CD14-positive monocyte (primary cell): ENCODE measurements around the gene TTC38. TPM values are rescaled to one million over a fixed set of nuclear protein-coding genes. Genes with fewer than 3 reads are reported as not detected.

ENCODE experiments used
- DNase-seq, 3 donors: peaks; one replicate each; pipeline ENCODE4 v3.0.0-alpha.2; 2011 to 2022
- H2AFZ ChIP-seq: 2 replicates; pipeline ENCODE4 v1.6.0; 2012; ENCODE audit warnings: mild to moderate bottlenecking, low read depth, low read length, inconsistent platforms; ENCODE audit not compliant: insufficient read depth, poor library complexity, severe bottlenecking
- H3K27ac ChIP-seq, 2 donors: 1 replicate in 1 of 2; 2 replicates in 1 of 2; pipeline ENCODE4 v1.5.1; 2012 to 2013; ENCODE audit warnings: low read length in 2 of 2, control low read depth in 1 of 2, inconsistent platforms in 1 of 2, low read depth in 1 of 2, mild to moderate bottlenecking in 1 of 2
- H3K27me3 ChIP-seq, 2 donors: one replicate each; pipeline versions ENCODE4 v1.6.0 to v1.6.1; 2011 to 2013; ENCODE audit warnings: low read length in 2 of 2; ENCODE audit not compliant: control insufficient read depth in 2 of 2, insufficient read depth in 2 of 2
- H3K36me3 ChIP-seq, 2 donors: replicated peaks in 1 of 2; 1 replicate in 1 of 2; 2 replicates in 1 of 2; pipeline versions ENCODE4 v1.5.1 to v1.6.1; 2012 to 2013; ENCODE audit warnings: low read length in 2 of 2, control low read depth in 1 of 2, inconsistent platforms in 1 of 2, mild to moderate bottlenecking in 1 of 2; ENCODE audit not compliant: insufficient read depth in 2 of 2, control insufficient read depth in 1 of 2
- H3K4me1 ChIP-seq, 2 donors: 1 replicate in 1 of 2; 2 replicates in 1 of 2; pipeline versions ENCODE4 v1.5.1 to v1.6.1; 2012 to 2013; ENCODE audit warnings: low read length in 2 of 2, control low read depth in 1 of 2, inconsistent platforms in 1 of 2, mild to moderate bottlenecking in 1 of 2, moderate library complexity in 1 of 2; ENCODE audit not compliant: insufficient read depth in 2 of 2, control insufficient read depth in 1 of 2
- H3K4me2 ChIP-seq: replicated peaks from 2 replicates; pipeline ENCODE3; 2012; ENCODE audit warnings: low read length, moderate library complexity, mild to moderate bottlenecking; ENCODE audit not compliant: poor library complexity, severe bottlenecking; ENCODE audit errors: extremely low read depth
- H3K4me3 ChIP-seq, 3 experiments: fragments of 200-600 bp in 1 of 3; sonication (generic) in 1 of 3; replicated peaks in 1 of 3; 1 replicate in 2 of 3; 2 replicates in 1 of 3; pipeline ENCODE4 v1.5.1; 2011 to 2013; ENCODE audit warnings: low read length in 3 of 3, mild to moderate bottlenecking in 3 of 3, control low read depth in 2 of 3, low read depth in 2 of 3, inconsistent platforms in 1 of 3, moderate library complexity in 1 of 3
- H3K79me2 ChIP-seq: 2 replicates; pipeline ENCODE4 v1.6.0; 2012; ENCODE audit warnings: mild to moderate bottlenecking, control low read depth, inconsistent platforms, low read length, moderate library complexity; ENCODE audit not compliant: insufficient read depth
- H3K9ac ChIP-seq: 2 replicates; pipeline ENCODE4 v1.6.0; 2017; ENCODE audit warnings: low read length, mild to moderate bottlenecking; ENCODE audit not compliant: insufficient read depth, poor library complexity, severe bottlenecking
- H3K9me3 ChIP-seq, 2 donors: replicated peaks in 1 of 2; 1 replicate in 1 of 2; 2 replicates in 1 of 2; pipeline versions ENCODE4 v1.5.1 to v1.6.1; 2012 to 2013; ENCODE audit warnings: low read length in 2 of 2, control low read depth in 1 of 2; ENCODE audit not compliant: control insufficient read depth in 1 of 2, insufficient read depth in 1 of 2
- H4K20me1 ChIP-seq: 2 replicates; pipeline ENCODE4 v1.6.0; 2012; ENCODE audit warnings: mild to moderate bottlenecking, low read length, control low read depth, moderate library complexity; ENCODE audit not compliant: insufficient read depth
- H3K27ac Mint-ChIP-seq, 7 donors: one replicate each; pipeline ENCODE4 v1.8.0; 2020; ENCODE audit warnings: mild to moderate bottlenecking in 7 of 7, mixed read lengths in 7 of 7, moderate library complexity in 6 of 7, inconsistent platforms in 2 of 7
- H3K27me3 Mint-ChIP-seq, 3 donors: one replicate each; pipeline ENCODE4 v1.8.0; 2021 to 2022; ENCODE audit warnings: low read depth in 3 of 3, mild to moderate bottlenecking in 3 of 3, mixed read lengths in 3 of 3, moderate library complexity in 3 of 3, inconsistent platforms in 1 of 3
- H3K36me3 Mint-ChIP-seq, 2 donors: one replicate each; pipeline ENCODE4 v1.8.0; 2020; ENCODE audit warnings: mixed read lengths in 2 of 2, inconsistent platforms in 1 of 2, mild to moderate bottlenecking in 1 of 2
- H3K4me1 Mint-ChIP-seq: one replicate; pipeline ENCODE4 v1.8.0; 2020; ENCODE audit warnings: mild to moderate bottlenecking, mixed read lengths
- H3K4me3 Mint-ChIP-seq, 2 donors: one replicate each; pipeline ENCODE4 v1.8.0; 2020; ENCODE audit warnings: mild to moderate bottlenecking in 2 of 2, mixed read lengths in 2 of 2, moderate library complexity in 1 of 2
- H3K9me3 Mint-ChIP-seq, 7 donors: one replicate each; pipeline ENCODE4 v1.8.0; 2020 to 2022; ENCODE audit warnings: mixed read lengths in 7 of 7, mild to moderate bottlenecking in 6 of 7, moderate library complexity in 6 of 7, inconsistent platforms in 2 of 7
- WGBS: methylation state at CpG from one replicate; pipeline ENCODE4 v1.1.5; 2013; ENCODE audit warnings: missing lambda C conversion rate; ENCODE audit not compliant: insufficient coverage; 5-methylcytosine and 5-hydroxymethylcytosine counted together
- intact Hi-C, 2 donors: fragments of 100-400 bp; cut with micrococcal nuclease; formaldehyde crosslinking; loops; one replicate each; pipeline versions ENCODE4 v1.15.0 to v1.15.1; 2023
- polyA plus RNA-seq, 3 donors: library from polyadenylated mRNA; depleted of rRNA in 1 of 3; unstranded in 2 of 3; stranded (reverse) in 1 of 3; fragments of 300-500 nt in 2 of 3; fragments of >200 nt in 1 of 3; fragmentation: Illumina TruSeq in 2 of 3; gene quantifications; 1 replicate in 2 of 3; 2 replicates in 1 of 3; pipeline ENCODE4 v1.2.3, GENCODE V29; 2012 to 2021
- TF ChIP-seq, protein P1 (sequence below): fragments of 200-600 bp; IDR thresholded peaks from one replicate; pipeline ENCODE4 v1.8.0; 2022; ENCODE audit warnings: antibody characterized with exemption, mild to moderate bottlenecking

The TTC38 gene
- polyA plus RNA-seq, 3 donors, result 14.7 to 22.5 (median 17.0) TPM

DNA sequence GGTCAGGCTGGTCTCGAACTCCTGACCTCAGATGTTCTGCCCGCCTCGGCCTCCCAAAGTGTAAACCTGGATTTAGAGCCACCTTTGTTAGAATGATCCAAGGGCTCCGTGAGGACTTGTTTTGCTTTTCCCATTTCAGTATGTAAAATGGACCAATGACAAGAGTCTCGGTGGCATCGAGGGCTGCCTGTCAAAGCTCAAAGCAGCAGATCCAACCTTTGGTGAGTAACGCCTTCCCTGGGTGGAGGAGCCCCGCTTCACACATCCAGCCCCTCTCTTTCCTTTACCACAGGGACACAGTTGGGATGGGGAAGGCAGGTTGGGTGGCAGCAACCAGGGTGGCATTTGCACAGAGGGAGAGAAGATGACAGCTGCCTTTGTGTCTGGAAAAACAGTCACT, 4.4 kb downstream of the TTC38 start:
- peaks cover 53 to 65% of the 10 kb centered on the region in 2 donors for H3K36me3 Mint-ChIP-seq
- H4K20me1 ChIP-seq, result no peaks in the 10 kb centered on the region
- WGBS, result 98% methylated on average over 4 of the region's 8 CpGs
- H3K27me3 ChIP-seq, result no peaks in the 10 kb centered on the region
- DNase-seq, result no peak
- no peak overlapping the region for H3K9ac ChIP-seq
- no peaks in the 10 kb centered on the region for H3K27me3 Mint-ChIP-seq
- no peak overlapping the region for H2AFZ ChIP-seq
- H3K27ac Mint-ChIP-seq, result no peak overlapping the region
- H3K4me3 Mint-ChIP-seq, result no peak overlapping the region
- H3K4me1 ChIP-seq, result peaks cover 10 to 19% of the 10 kb centered on the region in 2 donors
- TF ChIP-seq, protein P1, sequence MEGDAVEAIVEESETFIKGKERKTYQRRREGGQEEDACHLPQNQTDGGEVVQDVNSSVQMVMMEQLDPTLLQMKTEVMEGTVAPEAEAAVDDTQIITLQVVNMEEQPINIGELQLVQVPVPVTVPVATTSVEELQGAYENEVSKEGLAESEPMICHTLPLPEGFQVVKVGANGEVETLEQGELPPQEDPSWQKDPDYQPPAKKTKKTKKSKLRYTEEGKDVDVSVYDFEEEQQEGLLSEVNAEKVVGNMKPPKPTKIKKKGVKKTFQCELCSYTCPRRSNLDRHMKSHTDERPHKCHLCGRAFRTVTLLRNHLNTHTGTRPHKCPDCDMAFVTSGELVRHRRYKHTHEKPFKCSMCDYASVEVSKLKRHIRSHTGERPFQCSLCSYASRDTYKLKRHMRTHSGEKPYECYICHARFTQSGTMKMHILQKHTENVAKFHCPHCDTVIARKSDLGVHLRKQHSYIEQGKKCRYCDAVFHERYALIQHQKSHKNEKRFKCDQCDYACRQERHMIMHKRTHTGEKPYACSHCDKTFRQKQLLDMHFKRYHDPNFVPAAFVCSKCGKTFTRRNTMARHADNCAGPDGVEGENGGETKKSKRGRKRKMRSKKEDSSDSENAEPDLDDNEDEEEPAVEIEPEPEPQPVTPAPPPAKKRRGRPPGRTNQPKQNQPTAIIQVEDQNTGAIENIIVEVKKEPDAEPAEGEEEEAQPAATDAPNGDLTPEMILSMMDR, result no peak
- peaks cover 0 to 7% (median 0%) of the 10 kb centered on the region in 7 donors for H3K9me3 Mint-ChIP-seq
- no peaks in the 10 kb centered on the region for H3K9me3 ChIP-seq
- H3K79me2 ChIP-seq, result peaks cover 12% of the 10 kb centered on the region
- no peak overlapping the region for H3K27ac ChIP-seq
- intact Hi-C loops, result no loop called here
- no peak overlapping the region for H3K4me3 ChIP-seq
- peaks cover 32 to 53% of the 10 kb centered on the region in 2 donors for H3K36me3 ChIP-seq
- peaks cover 15% of the 10 kb centered on the region for H3K4me1 Mint-ChIP-seq
- no peak overlapping the region for H3K4me2 ChIP-seq

DNA sequence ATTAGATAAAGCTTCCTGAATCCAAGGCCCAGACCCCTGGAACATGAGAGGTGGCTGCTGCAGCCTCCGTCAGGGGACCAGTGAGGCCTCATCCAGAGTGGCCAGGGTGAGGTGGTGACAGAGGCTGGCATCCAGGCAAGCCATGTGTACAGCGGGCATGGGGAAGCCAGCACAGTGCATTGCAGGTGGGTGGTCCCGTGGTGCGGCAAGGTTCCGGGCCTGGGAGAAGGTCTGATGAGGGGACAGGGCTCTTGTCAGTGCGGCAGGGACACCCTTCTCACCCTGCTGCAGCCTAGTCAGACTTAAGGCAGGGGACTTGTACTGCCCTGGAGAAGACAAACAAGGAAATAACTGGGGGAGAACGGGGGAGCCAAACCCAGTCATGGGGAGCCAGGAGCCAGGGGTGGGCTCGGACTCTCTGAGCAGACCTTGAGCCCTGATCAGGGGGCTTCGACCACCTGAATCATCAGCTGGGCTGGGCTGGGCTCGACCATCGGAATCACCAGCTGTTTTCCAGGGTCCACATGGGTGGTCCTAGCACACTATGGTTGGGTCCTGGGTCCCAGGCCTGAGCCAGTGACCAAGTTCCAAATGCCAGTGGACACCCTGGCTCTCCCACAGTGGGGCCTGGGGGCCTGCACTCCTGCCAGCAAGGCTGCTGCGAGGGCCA, 5.1 kb downstream of the TTC38 start:
- peaks cover 37 to 60% of the 10 kb centered on the region in 2 donors for H3K36me3 ChIP-seq
- H3K4me3 ChIP-seq, result no peak overlapping the region
- intact Hi-C loops, result no loop called here

More for the DNA sequence above, 5.1 kb downstream of the TTC38 start:
- Histone ChIP-seq H3K9me3 (no peaks in the 10 kb centered on the region), H3K4me2 (no peak overlapping the region), H3K27ac (no peak overlapping the region), H3K4me1 (peaks cover 6 to 13% of the 10 kb centered on the region in 2 donors), H3K27me3 (no peaks in the 10 kb centered on the region), H4K20me1 (no peaks in the 10 kb centered on the region), H3K79me2 (peaks cover 12% of the 10 kb centered on the region), H3K9ac (no peak overlapping the region), H2AFZ (no peak overlapping the region)
- DNase-seq, result no peak
- H3K4me3 Mint-ChIP-seq, result no peak overlapping the region
- H3K27me3 Mint-ChIP-seq, result no peaks in the 10 kb centered on the region
- peaks cover 59 to 72% of the 10 kb centered on the region in 2 donors for H3K36me3 Mint-ChIP-seq
- WGBS, result 98% methylated on average over 9 of the region's 12 CpGs
- H3K9me3 Mint-ChIP-seq, result peaks cover 0 to 7% (median 0%) of the 10 kb centered on the region in 7 donors
- H3K4me1 Mint-ChIP-seq, result peaks cover 11% of the 10 kb centered on the region
- TF ChIP-seq, protein P1, result no peak
- H3K27ac Mint-ChIP-seq, result peak overlapping the region in 1 of 7 donors; percentile 28
